HUDEP-2 (cell line): ENCODE data around the gene KCP.

ENCODE experiments used
- DNase-seq, 76 experiments: peaks; one replicate each; lab custom pipeline; 2025; ENCODE audit not compliant: unreplicated experiment in 76 of 76; lab: John Stamatoyannopoulos, UW

The KCP gene

DNA sequence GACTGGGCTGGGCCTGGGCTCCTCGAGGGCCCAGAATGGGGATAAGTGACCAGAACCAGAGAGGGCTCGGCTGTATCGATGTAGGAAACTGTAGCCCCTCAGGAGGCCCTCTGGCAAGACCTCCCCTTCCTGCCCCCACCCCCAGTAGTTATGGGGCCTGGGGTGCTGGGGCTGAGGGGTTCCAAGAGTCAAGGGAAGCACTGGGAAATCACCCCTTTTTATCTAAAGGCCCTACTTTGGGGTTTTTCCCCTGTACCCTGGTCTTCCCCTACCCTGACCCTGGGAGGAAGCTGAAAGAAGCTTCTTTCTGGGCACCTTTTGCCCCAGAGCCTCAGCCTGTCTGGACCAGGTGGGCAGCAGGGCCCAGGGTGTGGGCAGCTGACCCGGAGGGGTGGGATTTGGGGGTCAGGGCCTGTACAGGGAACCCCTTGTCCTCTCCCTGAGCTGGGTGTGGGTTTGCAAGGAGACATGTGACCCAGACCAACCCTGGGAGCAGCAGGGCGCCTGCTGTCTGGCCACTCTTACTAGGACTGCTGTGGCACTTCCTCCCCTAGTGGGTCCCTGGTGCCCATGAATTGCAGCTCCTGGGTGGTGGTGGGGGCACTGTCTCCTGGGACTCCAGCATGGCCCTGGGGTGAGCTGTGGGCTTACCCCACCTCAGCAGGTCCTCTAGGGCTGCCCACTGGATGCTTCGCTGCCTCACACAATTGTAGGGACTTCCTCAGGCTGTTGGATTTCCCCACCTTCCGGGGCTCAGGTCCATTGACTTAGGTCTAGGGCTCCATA lies 28.8 kb upstream of the KCP start:
- no peak for DNase-seq

GRCh38 chr7:128938544-128939074 lies 28.1 kb upstream of the KCP start:
- no peak for DNase-seq

DNA sequence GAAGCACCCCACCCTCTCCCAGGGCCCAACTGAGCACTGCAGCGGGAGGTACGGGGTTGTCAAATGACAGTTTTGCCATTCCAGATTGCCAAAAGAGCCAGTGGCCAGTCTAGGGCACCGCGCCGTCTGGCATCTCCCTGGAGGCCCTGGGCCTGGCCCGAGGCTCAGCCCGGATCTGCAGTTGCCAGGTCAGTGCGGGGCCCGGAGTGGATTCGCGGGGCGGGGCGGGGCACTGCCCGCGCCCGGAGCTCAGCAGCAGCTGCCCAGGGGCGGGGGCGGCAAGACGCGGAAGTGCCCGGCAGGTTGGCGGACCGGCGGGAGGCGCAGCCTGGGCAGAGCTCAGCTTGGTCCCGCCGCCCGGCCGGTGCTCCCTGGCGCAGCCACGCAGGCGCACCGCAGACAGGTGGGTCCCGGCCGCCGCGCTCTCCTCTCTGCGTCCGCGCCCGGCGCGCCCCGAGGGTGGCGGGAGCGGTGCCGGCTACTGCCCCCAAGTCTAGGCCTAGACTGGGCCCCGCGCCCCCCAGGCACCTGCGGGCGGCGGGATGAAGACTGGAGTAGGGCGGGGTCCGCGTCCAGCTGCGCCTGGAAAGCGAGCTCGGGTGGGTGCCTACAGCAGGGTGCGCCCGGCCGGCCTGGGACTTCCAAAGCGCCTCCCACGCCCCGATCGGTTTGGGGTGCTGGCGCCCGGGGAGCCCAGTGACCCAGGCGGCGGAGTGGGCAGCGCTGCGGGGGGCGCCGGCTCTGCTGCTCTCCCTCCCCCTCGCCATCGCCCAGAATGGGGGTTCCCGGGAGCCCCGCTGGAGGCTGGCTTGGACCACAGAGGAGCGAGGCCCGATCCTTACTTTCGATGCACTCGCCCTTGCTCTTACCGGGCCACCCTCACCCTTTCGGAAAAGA lies 27.4 kb upstream of the KCP start, which contains the start of gene IRF5:
IRF5 (plus strand) TSS at position 281 of the 897 bp plus-strand sequence. CDS start 4,155 bp downstream, outside the sequence.
- DNase-seq, result peak in 1 of 76 experiments; percentile 20

DNA sequence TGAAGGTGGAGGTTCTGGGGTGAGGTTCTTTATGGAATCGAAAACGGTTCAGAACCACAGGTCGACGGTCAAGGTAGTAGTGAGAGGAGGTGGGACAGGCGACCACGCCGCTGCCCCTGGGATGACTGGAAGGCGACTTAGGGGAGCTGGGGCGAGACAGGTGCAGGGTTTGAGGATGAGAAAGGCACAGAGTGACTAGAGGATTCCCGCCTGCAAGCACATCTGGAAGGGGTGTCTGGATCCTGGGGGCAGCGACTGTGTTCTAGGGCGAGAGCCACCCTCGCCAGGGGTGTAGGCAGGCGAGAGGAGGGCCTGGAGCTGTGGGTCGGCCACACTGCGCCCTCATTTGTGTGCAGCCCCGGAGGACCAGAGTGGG lies 26.8 kb upstream of the KCP start:
- DNase-seq, result no peak

- no peak for DNase-seq
These were observed 26.3 kb upstream of the KCP start for GRCh38 chr7:128936798-128937197.

DNA sequence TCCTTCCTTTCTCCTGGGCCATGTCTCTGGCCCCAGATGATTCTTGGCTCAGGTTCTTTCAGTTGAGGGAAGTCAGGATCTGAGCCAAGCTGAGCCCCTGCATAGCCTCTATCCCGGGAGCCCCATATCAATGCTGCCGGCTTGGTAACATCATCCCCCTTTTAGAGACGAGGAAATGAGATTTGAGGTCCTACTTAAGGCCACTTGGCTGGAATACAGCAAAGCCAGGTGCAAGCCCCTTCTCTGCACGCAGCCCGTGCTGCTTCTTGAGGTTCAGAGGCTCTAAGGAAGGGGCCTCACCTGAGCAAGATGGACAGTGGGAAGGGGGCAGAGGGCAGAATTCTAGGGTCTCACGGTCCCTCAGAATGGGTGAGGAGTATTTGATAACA lies 24.8 kb upstream of the KCP start:
- DNase-seq, result no peak

DNA sequence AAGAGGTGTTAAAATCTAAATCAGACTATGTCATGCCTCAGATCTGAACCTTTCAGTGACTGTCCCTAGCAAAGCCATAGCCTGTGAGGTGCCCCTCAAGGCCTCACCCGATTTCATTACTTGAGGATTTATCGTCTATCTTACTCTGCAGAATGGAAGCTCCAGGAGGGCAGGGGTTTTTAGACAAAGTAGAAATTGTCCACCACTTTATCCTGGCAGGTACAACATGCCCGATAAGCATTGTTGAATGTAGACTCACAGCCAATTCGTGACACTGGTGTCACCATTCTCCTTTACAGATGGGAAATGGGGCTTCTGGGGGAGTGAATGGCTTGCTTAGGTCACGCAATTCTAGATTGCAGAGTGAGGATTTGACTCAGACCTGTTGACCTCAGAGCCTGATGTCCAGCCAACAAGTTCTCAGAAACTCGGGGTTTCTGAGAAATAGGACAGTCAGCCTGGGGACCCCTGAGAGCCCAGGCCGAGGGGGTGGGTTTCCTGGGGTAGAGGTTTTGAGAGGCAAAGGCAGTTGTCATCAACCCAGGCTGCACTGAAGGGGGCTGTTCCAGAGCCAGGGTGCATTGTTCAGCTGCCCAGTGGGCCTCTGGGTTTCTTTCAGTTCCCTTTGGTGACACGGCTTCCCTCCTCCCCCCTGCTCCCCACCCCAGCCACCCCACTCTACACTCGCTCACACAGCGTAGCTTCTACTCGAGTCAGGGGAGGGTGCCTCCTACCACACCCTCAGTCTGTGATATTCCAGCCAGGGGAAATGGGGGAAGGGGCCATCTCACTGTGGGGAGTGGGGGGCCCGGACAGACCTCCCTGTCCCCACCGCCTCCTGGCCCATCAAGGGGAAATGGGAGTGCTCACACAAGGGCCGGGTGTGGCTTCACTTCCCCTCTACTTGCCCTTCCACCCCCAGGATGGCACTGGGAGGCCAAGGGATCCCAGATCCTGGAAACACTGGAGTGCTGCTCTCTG lies 24.1 kb upstream of the KCP start:
- DNase-seq, result no peak

DNA sequence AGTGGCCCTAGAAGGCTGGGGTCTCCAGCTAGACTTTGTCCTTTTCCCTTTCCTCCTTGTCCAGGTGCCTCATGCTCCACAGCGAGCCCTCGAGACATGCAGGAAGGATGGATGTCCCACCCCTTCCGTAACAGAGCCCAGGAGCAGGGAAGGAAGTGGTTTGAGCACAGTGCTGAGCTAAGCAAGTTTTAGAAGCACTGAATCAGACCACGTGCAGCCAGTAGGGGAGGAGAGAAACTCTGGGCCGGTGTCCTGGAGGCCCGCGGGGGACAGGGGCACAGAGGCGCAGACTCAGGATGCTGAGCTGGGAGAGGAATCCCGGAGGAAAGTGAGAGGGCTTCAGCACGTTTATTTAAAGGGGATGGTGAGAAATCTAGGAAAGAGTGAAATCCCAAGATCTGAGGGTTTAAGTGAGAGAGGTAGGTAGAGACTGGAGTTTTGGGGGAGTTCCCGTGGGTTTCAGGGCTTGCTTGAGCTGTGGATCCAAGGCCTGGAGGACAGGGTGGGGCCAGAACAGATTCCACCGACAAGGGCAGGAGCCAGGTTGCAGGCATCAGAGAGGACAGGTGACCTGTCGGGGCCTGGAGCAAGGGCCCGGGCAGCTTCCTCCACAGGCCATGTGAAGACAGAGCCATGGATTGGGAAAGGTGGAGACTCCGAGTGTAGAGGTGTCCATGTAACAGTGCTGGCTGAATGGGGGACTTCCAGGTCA lies 22.8 kb upstream of the KCP start:
- no peak for DNase-seq

DNA sequence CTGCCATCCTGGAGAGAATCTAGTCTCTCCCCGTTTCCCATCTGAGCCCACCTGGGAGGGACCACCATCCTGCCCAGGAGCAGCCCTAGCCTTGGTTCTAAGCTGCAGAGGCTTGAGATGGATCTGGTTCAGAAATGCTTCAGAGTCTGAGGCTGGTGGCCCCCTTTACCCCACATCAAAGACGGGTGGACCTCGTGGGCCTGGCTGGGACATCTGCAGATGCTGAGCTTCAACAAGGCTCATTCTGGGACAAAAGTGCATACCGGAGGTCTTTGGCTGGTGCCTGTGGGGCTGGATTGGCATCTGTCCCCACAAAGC lies 22.3 kb upstream of the KCP start:
- no peak for DNase-seq

GRCh38 chr7:128931965-128932861 lies 21.7 kb upstream of the KCP start:
- DNase-seq, result no peak

GRCh38 chr7:128931190-128931798 lies 20.8 kb upstream of the KCP start:
- no peak for DNase-seq

DNA sequence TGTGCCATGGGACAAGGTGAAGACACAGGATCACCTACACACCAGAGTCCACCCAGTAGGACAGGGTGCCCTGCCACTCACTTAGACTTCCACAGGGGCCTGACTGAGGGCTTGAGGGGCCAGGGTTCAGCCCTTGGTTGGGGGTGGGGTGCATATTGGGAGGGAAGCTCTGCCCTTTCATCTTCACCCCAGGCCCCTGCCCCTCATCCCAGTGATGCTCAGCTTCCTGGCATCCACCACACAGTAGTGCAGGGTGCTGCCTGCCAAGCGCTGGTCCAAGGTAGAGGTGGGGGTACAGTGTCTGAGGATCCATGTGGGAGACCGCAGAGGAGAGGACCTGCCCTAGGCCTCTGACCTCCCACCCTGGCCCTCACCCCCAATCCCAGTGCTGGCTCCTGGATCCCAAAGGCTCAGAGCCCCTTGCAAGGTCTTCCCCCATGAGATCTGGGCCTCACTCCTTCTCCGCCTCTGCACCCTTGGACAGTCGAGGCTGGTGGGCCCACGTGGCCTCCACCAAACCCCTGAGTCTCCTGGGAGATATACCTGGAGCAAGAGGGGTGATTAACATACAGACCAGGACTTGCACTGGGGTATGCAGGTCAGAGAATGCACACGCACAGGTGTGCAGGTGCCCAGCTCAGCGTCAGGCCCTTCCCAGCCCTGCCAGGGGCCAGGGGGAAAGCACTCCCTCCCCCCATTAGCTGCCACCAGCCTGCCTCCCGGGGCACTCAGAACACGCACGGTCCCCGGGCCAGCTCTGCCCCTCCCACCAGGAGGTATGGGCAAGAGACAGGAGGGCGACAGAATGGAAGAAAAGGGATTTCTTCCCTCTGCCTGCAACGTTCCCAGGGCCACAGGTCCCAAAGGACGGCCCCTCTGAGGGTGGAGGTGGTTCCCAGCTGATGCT lies 18.6 kb upstream of the KCP start:
- DNase-seq, result no peak

- DNase-seq, result no peak
These were observed 17.8 kb upstream of the KCP start for GRCh38 chr7:128928159-128928813.

DNA sequence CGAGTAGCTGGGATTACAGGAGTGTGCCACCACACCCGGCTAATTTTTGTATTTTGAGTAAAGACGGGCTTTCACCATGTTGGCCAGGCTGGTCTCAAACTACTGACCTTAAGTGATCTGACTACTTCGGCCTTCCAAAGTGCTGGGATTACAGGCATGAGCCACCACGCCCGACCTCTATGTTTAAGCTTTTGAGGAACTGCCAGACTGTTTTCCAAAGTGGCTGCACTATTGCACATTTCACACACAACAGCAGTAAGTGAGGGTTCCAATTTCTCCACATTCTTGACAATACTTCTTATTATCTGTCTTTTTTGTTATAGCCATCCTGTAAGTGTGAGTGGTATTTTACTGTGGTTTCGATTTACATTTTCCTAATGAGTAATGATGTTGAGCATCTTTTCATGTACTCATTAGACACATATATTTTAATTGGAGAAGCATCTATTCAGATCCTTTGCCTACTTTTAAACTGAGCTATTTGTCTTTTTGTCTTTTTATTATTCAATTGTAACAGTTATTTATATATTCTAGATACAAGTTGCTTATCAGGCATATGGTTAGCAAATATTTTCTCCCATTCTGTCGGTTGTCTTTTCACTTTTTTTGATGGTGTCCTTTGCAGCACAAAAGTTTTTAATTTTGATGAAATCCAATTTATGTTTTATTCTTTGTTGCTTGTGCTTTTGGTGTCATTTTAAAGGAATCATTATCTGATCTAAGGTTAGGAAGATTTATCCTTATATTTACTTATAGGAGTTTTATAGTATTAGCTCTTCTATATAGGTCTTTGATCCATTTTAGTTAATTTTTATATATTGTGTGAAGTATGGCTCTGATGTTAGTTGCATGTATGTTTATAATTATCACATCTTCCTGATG lies 14.4 kb upstream of the KCP start:
- no peak for DNase-seq

DNA sequence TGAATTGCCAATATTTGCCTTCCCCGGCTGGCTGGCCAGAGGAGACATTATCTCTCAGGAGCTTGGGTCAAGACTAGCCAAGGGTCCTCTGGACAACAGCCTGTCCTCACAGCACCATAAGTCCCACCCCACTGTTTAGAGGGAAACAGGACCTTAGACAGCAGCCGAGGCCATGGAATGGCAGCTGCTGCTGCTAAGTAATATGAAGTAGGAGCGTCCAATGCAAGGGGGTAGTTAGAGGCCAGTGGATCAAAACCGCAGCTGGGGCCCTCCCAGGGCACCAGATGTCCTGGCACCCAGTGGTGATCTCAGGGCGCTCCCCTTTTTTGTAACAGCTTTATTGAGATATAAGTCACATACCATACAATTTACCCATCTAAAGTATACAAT lies 12.9 kb upstream of the KCP start:
- DNase-seq, result no peak
